Aorta (tissue), 5 donors: ENCODE data around the gene CALN1. TPM values are rescaled to one million over a fixed set of nuclear protein-coding genes. Genes with fewer than 3 reads are reported as not detected.

Source experiments
- ATAC-seq: fragments of 200-7000 bp; cut with Tn5 transposase; one replicate; pipeline ENCODE4 v1.9.1; 2022; ENCODE audit warnings: moderate library complexity; ENCODE audit not compliant: low FRiP score
- DNase-seq, 2 donors: peaks; one replicate each; pipeline ENCODE4 v3.0.0-alpha.2; 2020
- H3K27ac ChIP-seq, 2 donors: one replicate each; pipeline ENCODE4 v1.5.1; 2013; ENCODE audit warnings: low read length in 2 of 2, mild to moderate bottlenecking in 2 of 2, moderate library complexity in 2 of 2, control low read depth in 1 of 2, inconsistent platforms in 1 of 2, low read depth in 1 of 2
- H3K27me3 ChIP-seq, 2 donors: one replicate each; pipeline ENCODE4 v1.6.1; 2013; ENCODE audit warnings: control low read depth in 1 of 2, low read length in 1 of 2, mild to moderate bottlenecking in 1 of 2, moderate library complexity in 1 of 2; ENCODE audit not compliant: insufficient read depth in 2 of 2, control insufficient read depth in 1 of 2
- H3K36me3 ChIP-seq, 2 donors: one replicate each; pipeline ENCODE4 v1.6.1; 2013; ENCODE audit warnings: control low read depth in 1 of 2, low read length in 1 of 2, mild to moderate bottlenecking in 1 of 2; ENCODE audit not compliant: insufficient read depth in 2 of 2, control insufficient read depth in 1 of 2
- H3K4me1 ChIP-seq, 2 donors: one replicate each; pipeline ENCODE4 v1.6.1; 2013; ENCODE audit warnings: low read length in 2 of 2, control low read depth in 1 of 2, mild to moderate bottlenecking in 1 of 2, moderate library complexity in 1 of 2; ENCODE audit not compliant: insufficient read depth in 2 of 2, control insufficient read depth in 1 of 2
- H3K4me3 ChIP-seq, 2 donors: one replicate each; pipeline ENCODE4 v1.5.1; 2013; ENCODE audit warnings: low read length in 2 of 2, control low read depth in 1 of 2, mild to moderate bottlenecking in 1 of 2
- H3K9me3 ChIP-seq: one replicate; pipeline ENCODE4 v1.6.1; 2013; ENCODE audit warnings: mild to moderate bottlenecking, low read length; ENCODE audit not compliant: control insufficient read depth
- WGBS, 2 donors: extraction: QIAGEN DNeasy Blood & Tissue Kit; methylation state at CpG; one replicate each; pipeline ENCODE4 v1.1.7; 2013; 5-methylcytosine and 5-hydroxymethylcytosine counted together
- intact Hi-C, 2 donors: fragments of 100-400 bp; cut with DNase I; formaldehyde crosslinking; loops; one replicate each; pipeline versions ENCODE4 v1.14.2 to v1.15.0; 2022
- polyA plus RNA-seq, 2 donors: library from polyadenylated mRNA; stranded (reverse); fragments of 200-250 nt; gene quantifications; one replicate each; pipeline ENCODE4 v1.2.3, GENCODE V29; 2013
- total RNA-seq, 2 donors: library from RNA; stranded (reverse); fragmentation: NEBNext Ultra II Directional; extraction: Animal tissue kit (Norgen Biotek cat#: 25700); gene quantifications; one replicate each; pipeline ENCODE4 v1.2.1, GENCODE V29; 2021
- donor health status: healthy with polysubstance abuse.
- donor health status: Bipolar disorder and iron deficiency.
- donor health status: DM: no; HTN: no; CAD: no.
- donor health status: DM: no; HTN: no; CAD: no.
- donor health status: DM: yes; HTN: yes; CAD: no.

CALN1 gene
- total and polyA plus RNA-seq, 4 donors = 0.33 TPM; not detected in 3

- WGBS, 2 donors = 32 to 44% methylated on average over 5 of the region's 5 CpGs
- Histone ChIP-seq H3K4me1 (no peaks in the 10 kb centered on the region), H3K27me3 (no peaks in the 10 kb centered on the region), H3K36me3 (no peaks in the 10 kb centered on the region), H3K9me3 (no peaks in the 10 kb centered on the region), H3K27ac (no peak overlapping the region), H3K4me3 (no peak overlapping the region)
- intact Hi-C loops = no loop called here
- DNase-seq (no peak), ATAC-seq (no peak)
Observed at GRCh38 chr7:72325561-72325960, 86.6 kb downstream of the CALN1 start.

GRCh38 chr7:72321637-72322036 lies 90.5 kb downstream of the CALN1 start:
- Histone ChIP-seq H3K4me1 (no peaks in the 10 kb centered on the region), H3K27me3 (no peaks in the 10 kb centered on the region), H3K27ac (no peak overlapping the region), H3K4me3 (no peak overlapping the region), H3K9me3 (no peaks in the 10 kb centered on the region), H3K36me3 (no peaks in the 10 kb centered on the region)
- 74 to 80% methylated on average over 7 of the region's 7 CpGs for WGBS, 2 donors
- no peak for DNase-seq
- no peak for ATAC-seq
- intact Hi-C loops = no loop called here

GRCh38 chr7:72321081-72321480 lies 91.1 kb downstream of the CALN1 start:
- ATAC-seq (no peak), DNase-seq (no peak)
- H3K4me1 ChIP-seq = no peaks in the 10 kb centered on the region
- whole genome bisulfite sequencing, 2 donors = 83 to 84% methylated on average over 8 of the region's 8 CpGs
- H3K27ac ChIP-seq = no peak overlapping the region
- no peaks in the 10 kb centered on the region for H3K9me3 ChIP-seq
- H3K4me3 ChIP-seq = no peak overlapping the region
- H3K36me3 ChIP-seq = no peaks in the 10 kb centered on the region
- H3K27me3 ChIP-seq = no peaks in the 10 kb centered on the region
- intact Hi-C loops = no loop called here

- intact Hi-C loops = no loop called here
- no peaks in the 10 kb centered on the region for H3K4me1 ChIP-seq
- H3K27ac ChIP-seq = no peak overlapping the region
- H3K27me3 ChIP-seq = no peaks in the 10 kb centered on the region
- DNase-seq = no peak
- 23 to 33% methylated on average over 2 of the region's 2 CpGs for WGBS, 2 donors
- H3K4me3 ChIP-seq = no peak overlapping the region
- H3K9me3 ChIP-seq = no peaks in the 10 kb centered on the region
- H3K36me3 ChIP-seq = no peaks in the 10 kb centered on the region
- ATAC-seq = no peak
Observed at GRCh38 chr7:72317341-72317740, 94.8 kb downstream of the CALN1 start.

GRCh38 chr7:72316148-72316547 lies 96.0 kb downstream of the CALN1 start:
- Histone ChIP-seq H3K36me3 (no peaks in the 10 kb centered on the region), H3K27ac (no peak overlapping the region), H3K4me1 (no peaks in the 10 kb centered on the region), H3K27me3 (no peaks in the 10 kb centered on the region), H3K9me3 (no peaks in the 10 kb centered on the region), H3K4me3 (no peak overlapping the region)
- ATAC-seq (no peak), DNase-seq (no peak)
- intact Hi-C loops = no loop called here
- 83 to 86% methylated on average over 6 of the region's 6 CpGs for WGBS, 2 donors

GRCh38 chr7:72313906-72314305 lies 98.2 kb downstream of the CALN1 start:
- ATAC-seq (peak; percentile 38), DNase-seq (no peak)
- Histone ChIP-seq H3K4me1 (no peaks in the 10 kb centered on the region), H3K27me3 (no peaks in the 10 kb centered on the region), H3K9me3 (no peaks in the 10 kb centered on the region), H3K36me3 (no peaks in the 10 kb centered on the region), H3K27ac (no peak overlapping the region), H3K4me3 (no peak overlapping the region)
- 22 to 51% methylated on average over 5 of the region's 5 CpGs for WGBS, 2 donors
- intact Hi-C loops = no loop called here

GRCh38 chr7:72310301-72310700 lies 101.8 kb downstream of the CALN1 start:
- H3K27ac ChIP-seq = no peak overlapping the region
- WGBS, 2 donors = 88 to 89% methylated on average over 4 of the region's 4 CpGs
- no peak overlapping the region for H3K4me3 ChIP-seq
- no peaks in the 10 kb centered on the region for H3K27me3 ChIP-seq
- no peaks in the 10 kb centered on the region for H3K36me3 ChIP-seq
- no peak for DNase-seq
- intact Hi-C loops = no loop called here
- no peaks in the 10 kb centered on the region for H3K4me1 ChIP-seq
- ATAC-seq = no peak
- no peaks in the 10 kb centered on the region for H3K9me3 ChIP-seq

GRCh38 chr7:72309476-72309875 lies 102.7 kb downstream of the CALN1 start:
- Histone ChIP-seq H3K4me3 (no peak overlapping the region), H3K4me1 (no peaks in the 10 kb centered on the region), H3K27ac (no peak overlapping the region), H3K36me3 (no peaks in the 10 kb centered on the region), H3K27me3 (no peaks in the 10 kb centered on the region), H3K9me3 (no peaks in the 10 kb centered on the region)
- DNase-seq (no peak), ATAC-seq (no peak)
- WGBS, 2 donors = 84 to 88% methylated on average over 8 to 9 of the region's 9 CpGs
- intact Hi-C loops = no loop called here

GRCh38 chr7:72308986-72309385 lies 103.2 kb downstream of the CALN1 start:
- Histone ChIP-seq H3K4me3 (no peak overlapping the region), H3K36me3 (no peaks in the 10 kb centered on the region), H3K27ac (no peak overlapping the region), H3K4me1 (no peaks in the 10 kb centered on the region), H3K27me3 (no peaks in the 10 kb centered on the region), H3K9me3 (no peaks in the 10 kb centered on the region)
- DNase-seq (no peak), ATAC-seq (no peak)
- intact Hi-C loops = no loop called here
- 77 to 78% methylated on average over 2 of the region's 2 CpGs for WGBS, 2 donors
